Rectal smooth muscle tissue (tissue), 1 donor: ENCODE results near the gene FAM240B.

Source experiments
- H3K27ac ChIP-seq: one replicate; pipeline ENCODE4 v1.7.0; 2013; ENCODE audit warnings: low read depth, low read length, inconsistent platforms
- H3K27me3 ChIP-seq: one replicate; pipeline ENCODE4 v1.7.0; 2013; ENCODE audit warnings: low read length; ENCODE audit not compliant: control insufficient read depth, insufficient read depth
- H3K36me3 ChIP-seq: one replicate; pipeline ENCODE4 v1.7.0; 2013; ENCODE audit warnings: low read length; ENCODE audit not compliant: control insufficient read depth, insufficient read depth
- H3K4me1 ChIP-seq: one replicate; pipeline ENCODE4 v1.7.0; 2013; ENCODE audit warnings: low read length; ENCODE audit not compliant: control insufficient read depth, insufficient read depth
- H3K4me3 ChIP-seq: one replicate; pipeline ENCODE4 v1.7.0; 2013; ENCODE audit warnings: low read length
- H3K9ac ChIP-seq: one replicate; pipeline ENCODE4 v1.7.0; 2013; ENCODE audit warnings: low read length

Gene FAM240B

GRCh38 chr9:38732885-38733284 lies 13.0 kb upstream of the FAM240B start:
- Histone ChIP-seq H3K9ac (no peak overlapping the region), H3K36me3 (no peaks in the 10 kb centered on the region), H3K27me3 (no peaks in the 10 kb centered on the region), H3K27ac (no peak overlapping the region), H3K4me3 (no peak overlapping the region), H3K4me1 (no peaks in the 10 kb centered on the region)

GRCh38 chr9:38727497-38728001 lies 7.6 kb upstream of the FAM240B start:
- Histone ChIP-seq H3K9ac (no peak overlapping the region), H3K4me3 (no peak overlapping the region), H3K36me3 (no peaks in the 10 kb centered on the region), H3K27ac (no peak overlapping the region), H3K27me3 (no peaks in the 10 kb centered on the region), H3K4me1 (no peaks in the 10 kb centered on the region)

- H3K9ac ChIP-seq = no peak overlapping the region
- H3K4me1 ChIP-seq = no peaks in the 10 kb centered on the region
- no peaks in the 10 kb centered on the region for H3K36me3 ChIP-seq
- no peak overlapping the region for H3K27ac ChIP-seq
- H3K27me3 ChIP-seq = no peaks in the 10 kb centered on the region
- H3K4me3 ChIP-seq = no peak overlapping the region
Measured at GRCh38 chr9:38724754-38725153, 4.8 kb upstream of the FAM240B start.

- no peak overlapping the region for H3K9ac ChIP-seq
- H3K4me3 ChIP-seq = no peak overlapping the region
- H3K36me3 ChIP-seq = no peaks in the 10 kb centered on the region
- H3K27me3 ChIP-seq = no peaks in the 10 kb centered on the region
- H3K27ac ChIP-seq = no peak overlapping the region
- H3K4me1 ChIP-seq = no peaks in the 10 kb centered on the region
Measured at GRCh38 chr9:38718148-38718547, 1.8 kb downstream of the FAM240B start.

- Histone ChIP-seq H3K9ac (no peak overlapping the region), H3K27ac (no peak overlapping the region), H3K4me3 (no peak overlapping the region)
Measured at GRCh38 chr9:38715684-38716083, 4.2 kb downstream of the FAM240B start.

GRCh38 chr9:38713426-38713825 lies 6.5 kb downstream of the FAM240B start:
- no peak overlapping the region for H3K27ac ChIP-seq

More at GRCh38 chr9:38715684-38716083, 4.2 kb downstream of the FAM240B start:
- H3K36me3 ChIP-seq = no peaks in the 10 kb centered on the region
- no peaks in the 10 kb centered on the region for H3K27me3 ChIP-seq
- H3K4me1 ChIP-seq = no peaks in the 10 kb centered on the region

GRCh38 chr9:38708759-38709158 lies 11.2 kb downstream of the FAM240B start:
- no peak overlapping the region for H3K27ac ChIP-seq
- no peak overlapping the region for H3K9ac ChIP-seq
- H3K36me3 ChIP-seq = no peaks in the 10 kb centered on the region
- no peak overlapping the region for H3K4me3 ChIP-seq
- H3K27me3 ChIP-seq = no peaks in the 10 kb centered on the region
- no peaks in the 10 kb centered on the region for H3K4me1 ChIP-seq

More at GRCh38 chr9:38713426-38713825, 6.5 kb downstream of the FAM240B start:
- Histone ChIP-seq H3K4me1 (no peaks in the 10 kb centered on the region), H3K36me3 (no peaks in the 10 kb centered on the region), H3K4me3 (no peak overlapping the region), H3K27me3 (no peaks in the 10 kb centered on the region), H3K9ac (no peak overlapping the region)

- Histone ChIP-seq H3K4me3 (no peak overlapping the region), H3K27ac (no peak overlapping the region), H3K27me3 (no peaks in the 10 kb centered on the region)
Measured at GRCh38 chr9:38707885-38708637, 11.9 kb downstream of the FAM240B start.

GRCh38 chr9:38706493-38706892 lies 13.4 kb downstream of the FAM240B start:
- H3K4me3 ChIP-seq = no peak overlapping the region
- H3K27ac ChIP-seq = no peak overlapping the region
- H3K36me3 ChIP-seq = no peaks in the 10 kb centered on the region
- no peak overlapping the region for H3K9ac ChIP-seq
- H3K27me3 ChIP-seq = no peaks in the 10 kb centered on the region
- no peaks in the 10 kb centered on the region for H3K4me1 ChIP-seq

More at GRCh38 chr9:38707885-38708637, 11.9 kb downstream of the FAM240B start:
- Histone ChIP-seq H3K36me3 (no peaks in the 10 kb centered on the region), H3K9ac (no peak overlapping the region), H3K4me1 (no peaks in the 10 kb centered on the region)

GRCh38 chr9:38705917-38706316 lies 14.0 kb downstream of the FAM240B start:
- H3K9ac ChIP-seq = no peak overlapping the region
- no peaks in the 10 kb centered on the region for H3K4me1 ChIP-seq
- no peaks in the 10 kb centered on the region for H3K27me3 ChIP-seq
- no peak overlapping the region for H3K4me3 ChIP-seq
- H3K36me3 ChIP-seq = no peaks in the 10 kb centered on the region
- H3K27ac ChIP-seq = no peak overlapping the region

GRCh38 chr9:38700695-38701094 lies 19.2 kb downstream of the FAM240B start:
- H3K4me1 ChIP-seq = no peaks in the 10 kb centered on the region
- H3K27me3 ChIP-seq = no peaks in the 10 kb centered on the region
- no peaks in the 10 kb centered on the region for H3K36me3 ChIP-seq
- H3K9ac ChIP-seq = no peak overlapping the region
- H3K4me3 ChIP-seq = no peak overlapping the region
- H3K27ac ChIP-seq = no peak overlapping the region

- Histone ChIP-seq H3K27me3 (no peaks in the 10 kb centered on the region), H3K27ac (no peak overlapping the region), H3K4me1 (no peaks in the 10 kb centered on the region), H3K4me3 (no peak overlapping the region), H3K9ac (no peak overlapping the region), H3K36me3 (no peaks in the 10 kb centered on the region)
Measured at GRCh38 chr9:38699337-38699736, 20.6 kb downstream of the FAM240B start.

- Histone ChIP-seq H3K27me3 (no peaks in the 10 kb centered on the region), H3K9ac (no peak overlapping the region), H3K36me3 (no peaks in the 10 kb centered on the region), H3K4me3 (no peak overlapping the region), H3K27ac (no peak overlapping the region), H3K4me1 (no peaks in the 10 kb centered on the region)
Measured at GRCh38 chr9:38697776-38698300, 22.1 kb downstream of the FAM240B start.
